ENCODE measurements around the gene AKR7A2. TPM values are rescaled to one million over a fixed set of nuclear protein-coding genes. Genes with fewer than 3 reads are reported as not detected.
"Not testable (repeated sequence)": the region's sequence is repeated elsewhere in the genome, so short reads cannot be mapped to it uniquely, and the experiment has no call there.

The AKR7A2 gene
- total RNA-seq, 1 donor from 2014 or later, result 53.7 TPM

DNA sequence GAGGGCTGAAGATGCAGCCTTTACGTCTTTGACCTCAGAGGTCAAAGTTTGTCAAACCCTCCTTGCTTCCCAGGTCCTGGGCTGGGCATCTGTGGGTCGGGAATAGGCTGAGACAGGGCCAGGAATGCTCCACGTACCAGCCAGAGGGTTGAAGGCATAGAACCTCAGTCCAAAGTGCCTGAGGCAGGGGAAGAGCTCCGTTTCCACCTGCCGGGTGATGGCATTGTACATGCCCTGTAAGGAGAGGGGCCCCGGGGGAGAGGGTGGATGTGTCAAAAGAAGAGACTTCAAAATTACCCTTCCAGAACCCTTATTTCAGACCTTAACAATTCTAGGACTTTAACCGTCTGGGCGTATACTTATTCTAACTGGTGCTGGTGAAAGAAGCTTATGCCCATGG lies 27.1 kb downstream of the AKR7A2 start:
- DNase-seq (ENCODE audit: low spot score in 2 of 2, unreplicated experiment in 2 of 2), result no peak
- H3K36me3 Mint-ChIP-seq, result peaks cover 14% of the 10 kb centered on the region
- H3K27ac Mint-ChIP-seq, result no peak overlapping the region
- peaks cover 5% of the 10 kb centered on the region for H3K9me3 Mint-ChIP-seq
- TF ChIP-seq, protein P1, sequence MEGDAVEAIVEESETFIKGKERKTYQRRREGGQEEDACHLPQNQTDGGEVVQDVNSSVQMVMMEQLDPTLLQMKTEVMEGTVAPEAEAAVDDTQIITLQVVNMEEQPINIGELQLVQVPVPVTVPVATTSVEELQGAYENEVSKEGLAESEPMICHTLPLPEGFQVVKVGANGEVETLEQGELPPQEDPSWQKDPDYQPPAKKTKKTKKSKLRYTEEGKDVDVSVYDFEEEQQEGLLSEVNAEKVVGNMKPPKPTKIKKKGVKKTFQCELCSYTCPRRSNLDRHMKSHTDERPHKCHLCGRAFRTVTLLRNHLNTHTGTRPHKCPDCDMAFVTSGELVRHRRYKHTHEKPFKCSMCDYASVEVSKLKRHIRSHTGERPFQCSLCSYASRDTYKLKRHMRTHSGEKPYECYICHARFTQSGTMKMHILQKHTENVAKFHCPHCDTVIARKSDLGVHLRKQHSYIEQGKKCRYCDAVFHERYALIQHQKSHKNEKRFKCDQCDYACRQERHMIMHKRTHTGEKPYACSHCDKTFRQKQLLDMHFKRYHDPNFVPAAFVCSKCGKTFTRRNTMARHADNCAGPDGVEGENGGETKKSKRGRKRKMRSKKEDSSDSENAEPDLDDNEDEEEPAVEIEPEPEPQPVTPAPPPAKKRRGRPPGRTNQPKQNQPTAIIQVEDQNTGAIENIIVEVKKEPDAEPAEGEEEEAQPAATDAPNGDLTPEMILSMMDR (IDR thresholded peaks at IDR 0.05; ENCODE audit: unreplicated experiment), result no peak
- H3K4me3 Mint-ChIP-seq, result no peak overlapping the region
- H3K27me3 Mint-ChIP-seq (ENCODE audit: low read depth), result peaks cover 24% of the 10 kb centered on the region
- no peaks in the 10 kb centered on the region for H3K4me1 Mint-ChIP-seq

DNA sequence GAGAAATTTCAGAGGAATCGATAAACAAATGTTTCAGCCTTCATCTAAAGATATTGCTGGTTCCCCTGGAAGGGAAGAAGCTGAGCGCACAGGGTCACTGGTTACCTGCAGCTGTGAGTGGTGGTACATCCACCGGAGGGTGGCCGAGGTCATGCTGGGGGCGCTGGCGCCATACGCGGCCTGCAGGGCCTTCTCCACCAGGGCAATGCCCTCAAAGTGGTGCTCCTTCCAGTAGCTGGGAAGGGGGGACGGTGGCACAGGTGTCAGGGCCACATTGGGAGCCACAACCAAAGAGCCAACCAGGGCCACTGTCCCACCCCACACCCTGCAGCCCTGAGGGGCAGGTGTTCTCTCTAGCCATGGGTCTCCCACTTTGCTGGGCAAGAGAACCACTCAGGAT lies 28.1 kb downstream of the AKR7A2 start:
- Mint-ChIP-seq H3K36me3 (peaks cover 14% of the 10 kb centered on the region), H3K27ac (no peak overlapping the region), H3K4me1 (no peaks in the 10 kb centered on the region), H3K27me3 (ENCODE audit: low read depth) (peaks cover 14% of the 10 kb centered on the region), H3K4me3 (no peak overlapping the region), H3K9me3 (peaks cover 7% of the 10 kb centered on the region)
- no peak for DNase-seq (ENCODE audit: low spot score in 2 of 2, unreplicated experiment in 2 of 2)
- TF ChIP-seq, protein P1 (IDR thresholded peaks at IDR 0.05; ENCODE audit: unreplicated experiment), result no peak

DNA sequence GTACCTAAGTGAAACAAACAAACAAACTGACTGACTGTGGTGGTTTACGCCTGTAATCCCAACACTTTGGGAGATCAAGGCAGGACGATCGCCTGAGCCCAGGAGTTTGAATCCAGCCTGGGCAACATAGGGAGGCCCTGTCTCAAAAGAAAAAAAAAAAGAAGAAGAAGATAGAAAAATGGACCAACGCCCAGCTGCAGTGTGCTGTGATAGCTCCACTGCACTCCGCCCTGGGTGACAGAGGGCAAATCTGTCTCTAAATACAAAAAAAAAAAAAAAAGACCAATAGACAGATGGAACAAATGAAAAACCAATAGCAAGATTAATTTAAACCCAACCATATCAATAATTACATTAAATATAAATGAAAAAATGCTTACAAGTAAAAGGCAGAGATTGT lies 37.3 kb downstream of the AKR7A2 start:
- Mint-ChIP-seq H3K36me3 (peaks cover 16% of the 10 kb centered on the region), H3K27me3 (ENCODE audit: low read depth) (no peaks in the 10 kb centered on the region), H3K4me1 (no peaks in the 10 kb centered on the region), H3K4me3 (no peak overlapping the region), H3K27ac (no peak overlapping the region), H3K9me3 (peaks cover 12% of the 10 kb centered on the region)
- TF ChIP-seq, protein P1 (IDR thresholded peaks at IDR 0.05; ENCODE audit: unreplicated experiment), result no peak
- no peak for DNase-seq (ENCODE audit: low spot score in 2 of 2, unreplicated experiment in 2 of 2)

DNA sequence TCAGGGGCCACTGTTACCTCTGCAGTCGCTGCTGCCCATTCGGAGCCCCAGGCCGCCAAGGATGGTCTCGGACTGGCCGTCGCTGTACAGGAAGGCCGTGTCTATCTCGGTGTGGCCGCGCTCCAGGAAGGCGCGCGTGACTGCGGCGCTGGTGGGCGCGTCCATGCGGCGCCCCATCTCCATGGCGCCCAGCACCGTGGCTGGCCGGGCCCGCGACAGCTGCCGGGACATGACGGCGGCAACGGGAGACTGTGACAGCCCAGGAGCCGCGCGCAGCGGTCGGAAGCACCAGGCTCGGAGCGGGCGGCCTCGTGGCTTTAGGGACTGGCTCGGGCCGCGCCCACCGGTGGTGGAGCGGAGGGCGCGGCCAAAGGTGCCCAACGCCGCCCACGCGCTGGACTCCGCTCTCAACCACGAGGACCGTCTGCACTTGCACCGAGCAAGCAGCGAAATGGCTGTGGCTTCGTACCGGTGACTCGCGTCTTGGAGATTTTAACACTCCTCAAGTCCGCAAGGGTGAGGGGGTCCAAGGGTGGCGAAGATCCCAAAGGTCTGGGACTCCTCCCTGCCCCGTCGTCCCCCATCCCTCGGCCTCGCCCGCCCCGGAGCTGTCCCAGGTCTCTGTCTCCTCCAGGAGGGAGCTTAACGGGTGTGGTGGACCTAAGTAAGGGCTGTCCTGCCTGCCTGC lies 38.0 kb downstream of the AKR7A2 start:
- H3K4me3 Mint-ChIP-seq; H3K4me1 Mint-ChIP-seq; H3K27ac Mint-ChIP-seq; H3K27me3 Mint-ChIP-seq (ENCODE audit: low read depth); H3K9me3 Mint-ChIP-seq; DNase-seq (ENCODE audit: low spot score in 2 of 2, unreplicated experiment in 2 of 2): not testable (repeated sequence)
- peaks cover 14% of the 10 kb centered on the region for H3K36me3 Mint-ChIP-seq

DNA sequence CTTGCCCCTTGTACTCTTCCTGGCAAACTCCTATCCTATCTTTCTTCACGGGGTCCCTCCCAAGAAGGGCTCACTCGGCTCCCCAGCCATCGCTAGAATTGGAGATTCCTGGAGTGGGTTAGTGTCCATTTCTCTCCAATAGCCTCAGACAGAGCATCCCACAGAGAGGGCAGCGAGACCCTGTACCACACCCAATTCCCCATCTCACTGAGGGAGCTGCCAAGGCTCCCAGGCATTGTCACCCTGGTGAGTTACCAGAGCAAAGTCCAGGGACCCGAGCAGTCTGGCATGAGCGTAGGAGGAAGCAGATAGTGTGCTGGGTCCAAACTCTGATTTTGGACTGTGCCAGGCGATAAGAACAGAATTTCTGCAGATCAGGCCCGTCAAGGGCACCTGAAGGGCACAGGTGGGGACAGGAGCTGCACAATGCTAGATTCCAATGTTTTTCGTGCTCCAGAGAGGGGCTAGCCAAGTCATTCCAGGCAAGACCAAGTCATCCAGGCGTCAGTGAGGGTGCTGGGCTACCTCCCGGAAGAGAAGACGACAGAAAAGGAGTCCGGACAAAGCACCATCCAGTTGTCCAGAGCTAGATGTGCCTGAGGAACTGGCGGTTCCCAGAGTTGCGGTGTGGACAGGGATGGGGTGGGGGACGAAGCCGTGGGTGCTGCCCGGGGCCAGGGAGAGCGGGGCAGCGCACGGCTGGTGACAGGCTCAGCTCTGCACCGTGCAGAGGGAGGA lies 38.7 kb downstream of the AKR7A2 start:
- TF ChIP-seq, protein P1 (IDR thresholded peaks at IDR 0.05; ENCODE audit: unreplicated experiment), result no peak
- H3K4me3 Mint-ChIP-seq, result no peak overlapping the region
- H3K36me3 Mint-ChIP-seq, result peaks cover 14% of the 10 kb centered on the region
- H3K4me1 Mint-ChIP-seq, result no peaks in the 10 kb centered on the region
- H3K27ac Mint-ChIP-seq, result no peak overlapping the region
- no peaks in the 10 kb centered on the region for H3K27me3 Mint-ChIP-seq (ENCODE audit: low read depth)
- peaks cover 9% of the 10 kb centered on the region for H3K9me3 Mint-ChIP-seq
- DNase-seq (ENCODE audit: low spot score in 2 of 2, unreplicated experiment in 2 of 2), result no peak

DNA sequence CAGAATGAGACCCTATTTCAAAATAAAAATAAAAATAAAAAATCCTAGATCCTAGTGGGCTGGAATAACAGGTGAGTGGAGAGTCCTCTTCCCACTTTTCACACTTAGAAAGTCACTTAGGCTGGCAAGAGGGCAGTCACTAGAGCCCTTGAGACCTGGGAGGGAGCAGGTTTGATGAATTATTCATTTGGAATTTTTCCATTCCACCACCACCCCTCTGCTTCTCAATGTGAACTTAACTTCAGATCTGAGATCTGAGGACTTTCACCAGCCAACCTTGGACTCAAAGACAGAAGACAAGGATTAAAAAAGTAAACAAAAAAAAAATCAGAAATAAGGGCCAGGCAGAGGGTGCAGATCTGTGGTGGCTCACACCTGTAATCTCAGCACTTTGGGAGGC lies 39.9 kb downstream of the AKR7A2 start:
- TF ChIP-seq, protein P1 (IDR thresholded peaks at IDR 0.05; ENCODE audit: unreplicated experiment), result no peak
- Mint-ChIP-seq H3K4me1 (no peaks in the 10 kb centered on the region), H3K27me3 (ENCODE audit: low read depth) (no peaks in the 10 kb centered on the region), H3K27ac (no peak overlapping the region), H3K9me3 (peaks cover 6% of the 10 kb centered on the region), H3K36me3 (peaks cover 12% of the 10 kb centered on the region), H3K4me3 (no peak overlapping the region)
- no peak for DNase-seq (ENCODE audit: low spot score in 2 of 2, unreplicated experiment in 2 of 2)

DNA sequence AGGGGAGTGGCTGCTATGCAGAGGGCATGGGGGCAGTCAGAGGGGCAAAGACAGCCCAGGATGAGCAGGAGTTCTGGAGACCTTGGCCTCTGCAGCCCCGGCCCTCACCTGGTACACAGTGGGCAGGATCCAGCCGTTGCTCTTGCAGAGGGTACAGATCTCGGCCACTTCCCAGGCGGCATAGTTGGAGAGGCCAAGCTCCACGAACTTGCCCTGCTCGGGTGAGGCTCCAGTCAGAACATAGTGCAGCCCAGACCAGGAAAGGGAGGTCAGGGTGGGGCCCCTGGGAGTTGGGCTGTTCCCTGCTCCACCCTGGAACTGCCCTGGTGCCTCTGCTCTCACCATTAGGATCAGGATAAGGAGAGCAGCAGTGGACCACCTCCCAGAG lies 41.6 kb downstream of the AKR7A2 start:
- DNase-seq (ENCODE audit: low spot score in 2 of 2, unreplicated experiment in 2 of 2); H3K27me3 Mint-ChIP-seq (ENCODE audit: low read depth); H3K36me3 Mint-ChIP-seq: not testable (repeated sequence)

DNA sequence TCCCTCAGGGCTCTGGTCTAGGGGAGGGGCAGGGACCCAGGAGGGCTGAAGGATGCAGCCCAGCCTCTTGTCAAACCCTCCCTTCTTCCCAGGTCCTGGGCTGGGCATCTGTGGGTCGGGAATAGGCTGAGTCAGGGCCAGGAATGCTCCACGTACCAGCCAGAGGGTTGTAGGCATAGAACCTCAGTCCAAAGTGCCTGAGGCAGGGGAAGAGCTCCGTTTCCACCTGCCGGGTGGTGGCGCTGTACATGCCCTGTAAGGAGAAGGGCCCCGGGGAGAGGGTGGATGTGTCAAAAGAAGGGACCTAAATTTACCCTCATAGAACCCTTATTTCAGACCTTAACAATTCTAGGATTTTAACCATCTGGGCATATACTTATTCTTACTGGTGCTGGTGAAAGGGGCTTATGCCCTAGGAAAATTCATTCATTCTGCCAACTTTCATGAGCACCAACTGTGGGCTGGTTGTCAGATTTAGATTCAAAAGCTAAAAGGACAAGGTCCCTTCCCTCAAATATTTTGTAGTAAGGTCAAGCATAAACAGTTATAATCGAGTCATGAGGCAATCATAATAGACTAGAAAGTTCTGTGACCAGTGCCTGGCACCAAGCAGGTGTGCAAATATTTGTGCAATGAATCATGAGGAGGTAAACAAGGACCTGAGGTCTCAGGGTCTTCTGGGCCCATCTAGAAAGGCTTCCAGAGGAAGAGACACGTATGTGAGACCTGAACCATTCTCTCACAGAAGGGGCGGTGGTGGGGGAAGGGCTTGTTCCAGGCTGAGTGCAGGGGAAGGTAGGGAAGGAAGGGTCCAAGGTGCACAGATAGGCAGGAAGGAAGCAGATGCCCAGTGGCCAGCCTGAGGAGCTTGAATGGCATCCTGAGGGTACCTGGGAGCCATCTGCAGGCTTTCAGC lies 42.3 kb downstream of the AKR7A2 start:
- not testable (repeated sequence) for H3K27me3 Mint-ChIP-seq (ENCODE audit: low read depth); H3K27ac Mint-ChIP-seq; H3K4me3 Mint-ChIP-seq; H3K36me3 Mint-ChIP-seq; H3K9me3 Mint-ChIP-seq; H3K4me1 Mint-ChIP-seq; DNase-seq (ENCODE audit: low spot score in 2 of 2, unreplicated experiment in 2 of 2)

More for the DNA sequence above, 41.6 kb downstream of the AKR7A2 start:
- not testable (repeated sequence) for H3K4me1 Mint-ChIP-seq, H3K27ac Mint-ChIP-seq, H3K9me3 Mint-ChIP-seq, H3K4me3 Mint-ChIP-seq

All from mesothelial cell of epicardium (in vitro differentiated cells).